ENCODE measurements around the gene LDHD.
A peak's percentile ranks its signal among the peaks of the same experiment; 100 is the strongest.

LDHD gene

GRCh38 chr16:75085556-75085955 is 31.0 kb downstream of the LDHD start:
- Mint-ChIP-seq H3K4me1 (ENCODE audit: low read depth) (no peaks in the 10 kb centered on the region), H3K4me3 (no peak overlapping the region), H3K9me3 (ENCODE audit: low read depth) (no peaks in the 10 kb centered on the region), H3K36me3 (peaks cover 3% of the 10 kb centered on the region), H3K27me3 (no peaks in the 10 kb centered on the region), H3K27ac (no peak overlapping the region)

GRCh38 chr16:75083813-75084212 is 32.8 kb downstream of the LDHD start:
- H3K9me3 Mint-ChIP-seq (ENCODE audit: low read depth), result no peaks in the 10 kb centered on the region
- no peak overlapping the region for H3K27ac Mint-ChIP-seq
- no peaks in the 10 kb centered on the region for H3K27me3 Mint-ChIP-seq

GRCh38 chr16:75081179-75081859 is 35.3 kb downstream of the LDHD start:
- Mint-ChIP-seq H3K4me3 (no peak overlapping the region), H3K4me1 (ENCODE audit: low read depth) (peaks cover 10% of the 10 kb centered on the region), H3K27ac (no peak overlapping the region), H3K9me3 (ENCODE audit: low read depth) (no peaks in the 10 kb centered on the region), H3K36me3 (peaks cover 5% of the 10 kb centered on the region), H3K27me3 (no peaks in the 10 kb centered on the region)

More at GRCh38 chr16:75083813-75084212, 32.8 kb downstream of the LDHD start:
- H3K4me3 Mint-ChIP-seq, result no peak overlapping the region
- peaks cover 3% of the 10 kb centered on the region for H3K36me3 Mint-ChIP-seq
- no peaks in the 10 kb centered on the region for H3K4me1 Mint-ChIP-seq (ENCODE audit: low read depth)

GRCh38 chr16:75080205-75081029 is 36.2 kb downstream of the LDHD start:
- Mint-ChIP-seq H3K27me3 (no peaks in the 10 kb centered on the region), H3K27ac (no peak overlapping the region), H3K4me3 (no peak overlapping the region), H3K9me3 (ENCODE audit: low read depth) (no peaks in the 10 kb centered on the region), H3K4me1 (ENCODE audit: low read depth) (peaks cover 19% of the 10 kb centered on the region), H3K36me3 (peaks cover 6% of the 10 kb centered on the region)

GRCh38 chr16:75079346-75079926 is 37.1 kb downstream of the LDHD start:
- Mint-ChIP-seq H3K27me3 (no peaks in the 10 kb centered on the region), H3K4me1 (ENCODE audit: low read depth) (peaks cover 26% of the 10 kb centered on the region), H3K4me3 (no peak overlapping the region), H3K36me3 (peaks cover 6% of the 10 kb centered on the region), H3K27ac (no peak overlapping the region), H3K9me3 (ENCODE audit: low read depth) (no peaks in the 10 kb centered on the region)

GRCh38 chr16:75078886-75079285 is 37.7 kb downstream of the LDHD start:
- no peak overlapping the region for H3K4me3 Mint-ChIP-seq
- H3K27me3 Mint-ChIP-seq, result no peaks in the 10 kb centered on the region
- H3K9me3 Mint-ChIP-seq (ENCODE audit: low read depth), result no peaks in the 10 kb centered on the region
- peaks cover 31% of the 10 kb centered on the region for H3K4me1 Mint-ChIP-seq (ENCODE audit: low read depth)
- H3K27ac Mint-ChIP-seq, result no peak overlapping the region
- H3K36me3 Mint-ChIP-seq, result peaks cover 6% of the 10 kb centered on the region

GRCh38 chr16:75075688-75076268 is 40.8 kb downstream of the LDHD start:
- peaks cover 34% of the 10 kb centered on the region for H3K4me1 Mint-ChIP-seq (ENCODE audit: low read depth)
- peaks cover 6% of the 10 kb centered on the region for H3K36me3 Mint-ChIP-seq
- H3K27me3 Mint-ChIP-seq, result no peaks in the 10 kb centered on the region
- H3K4me3 Mint-ChIP-seq, result peak overlapping the region; percentile 68
- no peaks in the 10 kb centered on the region for H3K9me3 Mint-ChIP-seq (ENCODE audit: low read depth)
- H3K27ac Mint-ChIP-seq, result peak overlapping the region; percentile 81

GRCh38 chr16:75074920-75075687 is 41.5 kb downstream of the LDHD start:
- Mint-ChIP-seq H3K36me3 (peaks cover 6% of the 10 kb centered on the region), H3K9me3 (ENCODE audit: low read depth) (no peaks in the 10 kb centered on the region), H3K4me1 (ENCODE audit: low read depth) (peaks cover 40% of the 10 kb centered on the region), H3K4me3 (peak overlapping the region; percentile 68), H3K27ac (peak overlapping the region; percentile 81), H3K27me3 (no peaks in the 10 kb centered on the region)

- no peak overlapping the region for H3K27ac Mint-ChIP-seq
- no peaks in the 10 kb centered on the region for H3K27me3 Mint-ChIP-seq
- H3K4me3 Mint-ChIP-seq, result peak overlapping the region; percentile 13
- H3K36me3 Mint-ChIP-seq, result peaks cover 9% of the 10 kb centered on the region
- H3K4me1 Mint-ChIP-seq (ENCODE audit: low read depth), result peaks cover 40% of the 10 kb centered on the region
- H3K9me3 Mint-ChIP-seq (ENCODE audit: low read depth), result no peaks in the 10 kb centered on the region
Measured at GRCh38 chr16:75074304-75074793, 42.2 kb downstream of the LDHD start.

GRCh38 chr16:75073545-75074303 is 42.9 kb downstream of the LDHD start:
- Mint-ChIP-seq H3K27me3 (no peaks in the 10 kb centered on the region), H3K4me3 (peak overlapping the region; percentile 13), H3K36me3 (peaks cover 9% of the 10 kb centered on the region), H3K9me3 (ENCODE audit: low read depth) (no peaks in the 10 kb centered on the region), H3K27ac (no peak overlapping the region), H3K4me1 (ENCODE audit: low read depth) (peaks cover 40% of the 10 kb centered on the region)

GRCh38 chr16:75072239-75072947 is 44.2 kb downstream of the LDHD start:
- H3K4me1 Mint-ChIP-seq (ENCODE audit: low read depth), result peaks cover 39% of the 10 kb centered on the region
- peaks cover 9% of the 10 kb centered on the region for H3K36me3 Mint-ChIP-seq
- no peak overlapping the region for H3K4me3 Mint-ChIP-seq
- no peaks in the 10 kb centered on the region for H3K27me3 Mint-ChIP-seq
- H3K9me3 Mint-ChIP-seq (ENCODE audit: low read depth), result no peaks in the 10 kb centered on the region
- H3K27ac Mint-ChIP-seq, result no peak overlapping the region

GRCh38 chr16:75071621-75072020 is 45.0 kb downstream of the LDHD start:
- Mint-ChIP-seq H3K9me3 (ENCODE audit: low read depth) (no peaks in the 10 kb centered on the region), H3K36me3 (peaks cover 7% of the 10 kb centered on the region), H3K27ac (no peak overlapping the region), H3K27me3 (no peaks in the 10 kb centered on the region), H3K4me3 (no peak overlapping the region), H3K4me1 (ENCODE audit: low read depth) (peaks cover 41% of the 10 kb centered on the region)

All from activated naive CD8-positive, alpha-beta T cell (primary cell).